Hematopoietic multipotent progenitor cell treated with erythropoietin and hydrocortisone succinate and interleukin-3 and kit ligand, for 6 days (in vitro differentiated cells): ENCODE data around the gene CRYBA1.
A peak's percentile ranks its signal among the peaks of the same experiment; 100 is the strongest.
"Not testable (repeated sequence)": the region's sequence is repeated elsewhere in the genome, so short reads cannot be mapped to it uniquely, and the experiment has no call there.

ENCODE experiments used
- DNase-seq: peaks from one replicate; pipeline ENCODE4 v3.0.0-alpha.2; 2015

Gene CRYBA1

DNA sequence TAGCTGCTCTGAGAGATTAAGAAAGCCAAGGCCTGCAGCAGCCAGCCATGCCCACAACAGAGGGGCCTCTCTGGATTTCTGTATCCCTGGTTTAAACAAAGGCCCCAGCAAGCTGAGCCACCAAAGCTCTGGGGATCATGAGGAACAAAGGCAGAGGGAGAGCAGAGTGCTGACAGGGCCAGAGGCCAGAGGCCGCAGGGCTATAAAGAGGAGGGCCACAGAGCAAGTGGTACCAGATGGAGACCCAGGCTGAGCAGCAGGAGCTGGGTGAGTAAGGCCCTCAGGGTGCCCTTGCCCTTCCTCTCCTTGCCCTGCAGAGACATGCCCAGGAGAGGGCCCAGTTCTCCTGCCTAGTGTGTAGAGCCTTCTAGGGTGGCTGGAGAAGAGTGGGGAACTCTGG lies at the start of gene CRYBA1:
CRYBA1 (plus strand) TSS at position 232 of the 400 bp plus-strand sequence; CDS start at position 237, 5 bp downstream.
- no peak for DNase-seq

- no peak for DNase-seq
Measured at GRCh38 chr17:29197516-29198272, 49.0 kb upstream of the CRYBA1 start.

DNA sequence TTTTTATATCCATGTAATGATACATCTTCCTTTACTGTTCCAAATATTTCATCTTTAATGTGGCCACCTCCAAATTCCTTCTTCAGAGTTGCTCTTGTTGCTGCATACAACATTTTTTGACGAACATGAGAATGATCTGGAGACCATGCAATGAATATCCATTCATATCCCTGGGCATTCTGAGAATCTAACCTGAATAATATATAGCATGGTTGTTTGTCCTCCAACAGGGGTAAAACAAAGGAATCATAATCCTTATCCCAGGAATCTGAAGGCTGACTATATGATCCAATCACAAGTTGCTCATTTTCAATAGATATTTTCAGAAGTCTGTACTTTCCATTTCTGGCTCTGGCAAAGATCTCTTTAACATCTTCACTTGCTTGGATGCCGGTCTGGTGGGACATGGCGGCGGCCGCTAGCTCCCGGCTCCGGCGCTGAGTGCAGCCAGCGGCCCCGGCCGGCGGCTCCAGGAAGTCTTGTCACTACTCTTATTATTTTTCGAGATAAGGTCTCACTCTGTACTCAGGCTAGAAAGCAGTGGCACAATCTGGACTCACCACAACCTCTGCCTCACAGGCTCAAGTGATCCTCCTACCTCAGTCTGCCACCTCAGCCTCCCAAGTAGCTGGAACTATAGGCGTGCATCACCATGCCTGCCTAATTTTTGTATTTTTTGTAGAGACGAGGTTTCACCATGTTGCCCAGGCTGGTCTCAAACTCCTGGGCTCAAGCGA lies 42.4 kb upstream of the CRYBA1 start:
- DNase-seq, result peak; percentile 35

DNA sequence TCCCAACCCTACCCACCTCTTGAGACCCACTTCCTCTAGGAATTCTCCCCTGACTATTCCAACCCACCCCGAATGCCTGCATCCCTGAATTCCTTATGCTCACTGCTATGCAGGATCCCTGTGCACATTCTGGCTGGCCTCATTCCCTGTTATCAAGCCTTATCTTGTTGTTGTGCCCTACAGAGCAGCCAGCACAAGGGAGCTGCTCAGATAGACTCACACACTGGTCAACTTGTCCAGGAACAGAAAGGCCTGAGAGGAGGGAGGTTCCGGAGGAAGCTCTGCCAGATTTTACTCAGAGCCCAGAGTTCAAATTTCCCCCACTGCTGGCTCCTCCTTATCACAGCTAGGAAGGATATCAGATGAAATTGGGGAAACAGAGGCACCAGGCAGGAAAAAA lies 41.6 kb upstream of the CRYBA1 start:
- no peak for DNase-seq

DNA sequence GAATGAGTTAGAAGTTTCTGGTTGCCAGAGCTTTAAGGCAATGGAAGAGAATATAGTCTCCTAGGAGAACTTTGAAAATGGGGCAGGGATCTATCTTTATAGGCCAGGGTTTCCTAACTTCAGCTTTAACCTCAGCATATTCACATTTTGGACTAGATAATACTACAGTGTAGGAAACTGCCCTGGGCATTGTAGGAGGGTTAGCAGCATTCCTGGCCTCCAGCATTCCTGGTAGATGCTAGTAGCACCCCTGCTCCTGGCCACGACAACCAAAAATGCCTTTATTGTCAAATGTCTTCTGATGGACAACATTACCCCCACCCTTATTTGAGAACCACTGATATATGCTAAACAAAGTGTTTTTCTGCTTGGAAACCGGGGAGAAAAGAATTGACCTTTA lies 38.7 kb upstream of the CRYBA1 start:
- DNase-seq, result no peak

DNA sequence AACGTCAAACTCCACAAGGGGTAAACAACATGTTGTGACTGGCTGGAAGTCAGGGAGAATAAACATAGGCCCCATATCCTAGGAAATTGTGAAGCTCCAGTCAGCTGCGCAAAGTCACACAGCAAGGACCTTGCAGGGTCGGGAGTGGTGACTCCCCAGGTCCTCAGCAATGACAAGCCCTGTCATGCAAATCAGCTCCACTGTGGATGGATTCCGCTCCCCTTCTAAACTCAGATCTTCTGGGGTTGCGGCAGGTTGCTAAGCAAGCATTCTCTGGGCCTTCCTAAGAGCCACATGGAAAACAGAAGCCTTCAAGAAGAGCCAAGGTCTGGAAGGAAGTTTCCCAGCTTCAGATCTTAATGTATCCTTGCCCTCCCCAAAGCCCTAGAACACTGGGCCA lies 37.6 kb upstream of the CRYBA1 start:
- DNase-seq, result no peak

DNA sequence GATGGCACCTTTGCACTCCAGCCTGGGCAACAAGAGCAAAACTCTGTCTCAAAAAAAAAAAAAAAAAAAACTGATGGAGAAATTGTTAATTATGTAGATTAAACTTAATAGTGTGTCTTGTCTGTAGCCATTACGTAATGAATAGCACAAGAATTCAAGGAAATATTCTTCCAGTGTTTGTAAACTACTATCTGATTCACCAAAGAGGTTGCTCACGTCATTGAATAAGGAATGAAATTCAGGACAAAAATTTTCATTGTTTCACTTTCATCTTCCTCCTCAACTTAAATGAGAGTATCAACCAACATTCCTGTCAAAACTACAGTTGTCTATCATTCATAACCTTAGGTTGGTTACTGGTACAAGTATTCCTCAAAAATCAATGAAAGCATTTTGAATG lies 35.8 kb upstream of the CRYBA1 start:
- DNase-seq, result no peak

DNA sequence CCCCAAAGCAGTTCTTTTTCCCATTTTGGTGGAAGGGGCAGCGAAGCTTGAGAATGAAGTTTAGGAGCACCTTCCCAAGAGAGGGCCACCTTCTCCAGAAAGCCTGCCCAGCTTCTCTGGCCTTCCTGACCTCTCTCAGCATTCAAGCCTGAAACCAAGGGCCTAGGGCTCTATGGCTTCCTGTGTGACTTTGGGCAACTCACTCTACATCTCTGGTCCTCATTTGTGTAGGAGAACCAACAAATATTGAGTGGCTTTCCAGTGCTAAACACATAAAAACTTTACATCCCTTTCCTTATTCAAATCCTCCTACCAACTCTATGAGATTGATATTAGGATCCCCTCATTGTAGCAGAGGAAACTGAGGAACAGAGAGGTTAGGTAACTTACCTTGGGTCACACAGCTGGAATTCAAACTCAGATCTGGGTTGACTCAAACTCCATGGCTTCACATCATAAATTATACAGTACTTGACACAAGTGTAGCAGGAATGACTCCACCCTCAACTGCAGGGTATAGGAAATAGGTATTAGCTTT lies 34.5 kb upstream of the CRYBA1 start:
- DNase-seq, result no peak

DNA sequence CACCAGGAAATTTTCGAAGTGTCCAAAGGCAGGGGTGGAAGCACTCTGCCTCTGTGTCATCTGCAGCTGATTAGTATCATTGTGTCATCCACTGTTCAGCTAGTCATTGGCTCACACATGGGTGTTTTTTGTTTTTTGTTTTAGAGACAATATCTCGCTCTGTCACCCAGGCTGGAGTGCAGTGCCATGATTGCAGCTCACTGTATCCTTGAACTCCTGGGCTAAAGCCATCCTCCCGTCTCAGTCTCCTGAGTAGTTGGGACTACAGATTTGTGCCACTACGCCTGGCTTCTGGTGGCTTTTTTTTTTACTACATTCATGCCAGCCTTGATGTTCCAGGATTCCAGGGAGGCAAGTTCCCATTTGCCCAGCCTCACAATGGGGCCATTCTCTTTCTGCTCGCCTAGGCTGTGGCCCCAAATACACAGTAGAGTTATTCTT lies 34.0 kb upstream of the CRYBA1 start:
- DNase-seq, result no peak

DNA sequence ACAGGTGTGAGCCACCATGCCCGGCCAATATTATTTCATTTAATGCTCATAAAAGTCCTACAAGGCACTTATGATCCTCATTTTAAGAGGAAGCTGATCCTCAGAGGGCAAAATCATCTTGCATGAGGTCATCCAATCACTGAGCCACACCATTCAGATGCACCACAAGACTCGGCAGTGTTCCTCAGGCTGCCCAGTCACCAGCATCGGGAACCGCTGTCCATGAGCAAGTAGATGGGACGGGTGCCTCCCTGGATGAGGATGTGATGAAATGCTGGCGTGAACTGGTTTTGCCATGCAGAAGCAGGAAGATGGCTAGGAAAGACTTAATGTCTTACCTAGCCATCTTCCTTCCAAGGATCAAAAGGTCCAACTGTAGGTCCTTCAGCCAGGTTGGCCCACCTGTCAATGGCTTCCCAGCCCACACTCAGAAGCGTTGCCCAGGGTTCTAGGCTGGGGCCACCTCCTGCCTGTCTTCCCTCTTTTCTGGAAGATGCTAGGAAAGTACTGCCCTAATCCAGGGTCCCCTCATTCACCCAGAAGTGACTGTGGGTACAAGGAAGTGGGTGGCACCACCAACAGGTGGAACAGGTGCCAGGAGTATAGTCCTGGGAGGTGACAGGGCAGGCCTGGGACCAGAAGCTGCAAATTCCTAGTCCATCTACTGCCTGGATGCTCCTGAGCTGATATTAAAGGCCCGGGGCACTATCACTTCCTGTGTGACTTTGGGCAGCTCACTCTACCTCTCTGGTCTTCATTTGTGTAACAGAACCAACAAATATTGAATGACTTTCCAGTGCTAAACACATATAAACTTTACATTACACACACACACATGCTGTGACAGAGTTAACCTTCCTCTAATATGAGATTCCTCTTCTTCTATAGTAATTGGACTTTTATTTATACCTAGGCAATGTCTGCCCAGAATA lies 32.2 kb upstream of the CRYBA1 start:
- DNase-seq, result no peak

GRCh38 chr17:29215174-29215573 lies 31.5 kb upstream of the CRYBA1 start:
- DNase-seq, result no peak

- no peak for DNase-seq
Measured at GRCh38 chr17:29215717-29216116, 30.9 kb upstream of the CRYBA1 start.

GRCh38 chr17:29216181-29216580 lies 30.5 kb upstream of the CRYBA1 start:
- no peak for DNase-seq

DNA sequence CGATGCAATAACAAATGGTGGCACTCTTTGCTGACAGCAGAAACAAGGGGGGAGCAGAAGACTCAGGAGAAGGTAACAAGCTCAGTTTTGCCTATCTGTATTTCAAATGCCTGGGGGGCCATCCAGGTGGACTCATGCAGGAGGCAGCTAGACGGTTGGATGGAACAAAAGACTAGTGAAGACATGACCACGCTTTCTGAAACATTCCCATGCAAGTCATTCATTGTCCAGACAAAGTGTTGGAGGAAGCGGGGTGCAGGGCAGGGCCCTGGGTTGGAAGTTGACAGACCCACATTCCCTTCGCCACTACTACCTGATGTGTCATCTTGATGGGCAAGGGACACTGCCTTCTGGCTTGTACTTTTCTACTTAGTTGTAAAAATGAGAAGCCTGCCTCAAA lies 29.8 kb upstream of the CRYBA1 start:
- DNase-seq, result no peak

- peak; percentile 95 for DNase-seq
Measured at GRCh38 chr17:29219378-29220047, 27.1 kb upstream of the CRYBA1 start.

GRCh38 chr17:29221338-29221737 lies 25.3 kb upstream of the CRYBA1 start:
- not testable (repeated sequence) for DNase-seq

GRCh38 chr17:29225396-29225795 lies 21.3 kb upstream of the CRYBA1 start:
- no peak for DNase-seq

GRCh38 chr17:29233301-29233700 lies 13.4 kb upstream of the CRYBA1 start:
- no peak for DNase-seq

- peak; percentile 27 for DNase-seq
Measured at GRCh38 chr17:29234972-29235371, 11.7 kb upstream of the CRYBA1 start.

GRCh38 chr17:29235904-29236303 lies 10.8 kb upstream of the CRYBA1 start:
- DNase-seq, result no peak

DNA sequence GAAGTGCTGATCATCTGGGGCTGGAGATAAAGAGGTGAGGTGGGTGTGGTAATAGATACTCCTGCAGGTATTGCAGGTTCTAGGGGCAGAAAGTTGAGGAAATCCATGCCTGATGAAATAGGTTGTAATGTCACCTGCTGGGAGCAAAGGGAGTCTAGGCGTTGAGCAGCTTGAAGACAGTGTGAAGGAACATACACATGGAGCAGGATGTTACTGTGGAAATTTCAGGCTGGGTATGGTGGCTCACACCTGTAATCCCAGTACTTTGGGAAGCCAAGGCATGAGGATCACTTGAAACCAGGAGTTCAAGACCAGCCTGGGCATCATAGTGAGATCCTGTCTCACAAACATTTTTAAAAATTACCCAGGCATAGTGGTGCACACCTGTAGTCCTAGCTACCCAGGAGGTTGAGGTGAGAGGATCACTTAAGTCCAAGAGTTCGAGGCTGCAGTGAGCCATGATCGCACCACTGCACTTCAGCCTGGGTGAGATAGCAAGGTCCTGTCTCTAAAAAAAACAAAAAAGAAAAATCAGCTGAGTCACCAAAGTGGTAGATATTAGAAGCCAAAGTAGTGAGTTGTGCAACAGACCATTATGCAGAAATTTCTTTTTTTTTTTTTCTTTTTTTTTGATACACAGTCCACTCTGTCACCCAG lies 9.1 kb upstream of the CRYBA1 start:
- peak; percentile 84 for DNase-seq
